HCT116 (cell line): ENCODE data around the gene DHRS9.

Experiments
- CEBPB ChIP-seq: IDR thresholded peaks from 2 replicates; pipeline ENCODE4 v1.6.1; 2012; ENCODE audit warnings: low read depth
- POLR2AphosphoS5 ChIP-seq: IDR thresholded peaks from 2 replicates; pipeline ENCODE4 v1.6.1; 2011; ENCODE audit warnings: mild to moderate bottlenecking, low read depth, low read length, moderate library complexity
- RAD21 ChIP-seq: IDR thresholded peaks from 2 replicates; pipeline ENCODE4 v1.6.1; 2012; ENCODE audit warnings: low read depth, mild to moderate bottlenecking
- REST ChIP-seq: IDR thresholded peaks from 2 replicates; pipeline ENCODE4 v1.6.1; 2012; ENCODE audit warnings: low read depth
- SP1 ChIP-seq: IDR thresholded peaks from 2 replicates; pipeline ENCODE4 v1.6.1; 2012; ENCODE audit warnings: low read depth
- TF ChIP-seq, protein P1 (sequence below), 3 experiments: fragments of 200-600 bp in 1 of 3; sonication (generic) in 1 of 3; IDR thresholded peaks in 2 of 3; conservative IDR thresholded peaks in 1 of 3; 2 replicates each; pipeline ENCODE4 v1.5.1; 2012 to 2017; ENCODE audit warnings: low read depth in 2 of 3, low read length in 2 of 3, antibody characterized with exemption in 1 of 3, borderline replicate concordance in 1 of 3, control low read depth in 1 of 3, mild to moderate bottlenecking in 1 of 3, mixed read lengths in 1 of 3, mixed run types in 1 of 3, moderate library complexity in 1 of 3; ENCODE audit not compliant: insufficient read depth in 1 of 3

- TF ChIP-seq POLR2AphosphoS5 (no peak), RAD21 (no peak), CEBPB (no peak), SP1 (no peak), REST (no peak)
- TF ChIP-seq, protein P1, sequence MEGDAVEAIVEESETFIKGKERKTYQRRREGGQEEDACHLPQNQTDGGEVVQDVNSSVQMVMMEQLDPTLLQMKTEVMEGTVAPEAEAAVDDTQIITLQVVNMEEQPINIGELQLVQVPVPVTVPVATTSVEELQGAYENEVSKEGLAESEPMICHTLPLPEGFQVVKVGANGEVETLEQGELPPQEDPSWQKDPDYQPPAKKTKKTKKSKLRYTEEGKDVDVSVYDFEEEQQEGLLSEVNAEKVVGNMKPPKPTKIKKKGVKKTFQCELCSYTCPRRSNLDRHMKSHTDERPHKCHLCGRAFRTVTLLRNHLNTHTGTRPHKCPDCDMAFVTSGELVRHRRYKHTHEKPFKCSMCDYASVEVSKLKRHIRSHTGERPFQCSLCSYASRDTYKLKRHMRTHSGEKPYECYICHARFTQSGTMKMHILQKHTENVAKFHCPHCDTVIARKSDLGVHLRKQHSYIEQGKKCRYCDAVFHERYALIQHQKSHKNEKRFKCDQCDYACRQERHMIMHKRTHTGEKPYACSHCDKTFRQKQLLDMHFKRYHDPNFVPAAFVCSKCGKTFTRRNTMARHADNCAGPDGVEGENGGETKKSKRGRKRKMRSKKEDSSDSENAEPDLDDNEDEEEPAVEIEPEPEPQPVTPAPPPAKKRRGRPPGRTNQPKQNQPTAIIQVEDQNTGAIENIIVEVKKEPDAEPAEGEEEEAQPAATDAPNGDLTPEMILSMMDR (IDR thresholded peaks at IDR 0.05 in 2 of 3, conservative IDR thresholded peaks at IDR 0.05 in 1 of 3; ENCODE audit: borderline replicate concordance in 1 of 3, insufficient read depth in 1 of 3, low read depth in 2 of 3, low read length in 2 of 3), result no peak
These were observed 70.8 kb downstream of the DHRS9 start for GRCh38 chr2:169139993-169140767.
